DMS 273 (cell line): ENCODE measurements around the gene PCGF5.
"Not testable (repeated sequence)": the region's sequence is repeated elsewhere in the genome, so short reads cannot be mapped to it uniquely, and the experiment has no call there.

Experiments used
- DNase-seq: peaks from one replicate; lab custom pipeline; 2025; ENCODE audit not compliant: unreplicated experiment; lab: John Stamatoyannopoulos, UW

Gene PCGF5

DNA sequence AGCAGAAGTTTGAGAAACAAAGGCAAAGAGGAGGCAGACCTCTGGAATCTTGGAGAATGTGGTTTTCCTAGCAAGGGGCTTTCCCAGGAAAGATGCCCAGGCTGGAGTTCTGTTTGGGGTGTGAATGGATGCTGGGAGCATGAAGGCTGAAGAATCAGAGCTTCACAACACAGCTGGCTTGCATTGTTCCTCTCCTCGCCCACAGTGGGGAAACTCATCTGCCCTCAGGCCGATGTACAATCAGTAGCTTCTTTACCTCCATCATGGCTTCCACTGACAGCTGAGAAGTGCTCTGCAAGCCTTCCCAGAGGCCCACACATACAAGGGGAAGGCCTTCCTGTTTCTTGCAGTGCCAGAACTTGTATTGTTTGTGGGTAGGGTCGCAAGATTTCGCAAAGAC is 98.9 kb downstream of the PCGF5 start:
- no peak for DNase-seq

DNA sequence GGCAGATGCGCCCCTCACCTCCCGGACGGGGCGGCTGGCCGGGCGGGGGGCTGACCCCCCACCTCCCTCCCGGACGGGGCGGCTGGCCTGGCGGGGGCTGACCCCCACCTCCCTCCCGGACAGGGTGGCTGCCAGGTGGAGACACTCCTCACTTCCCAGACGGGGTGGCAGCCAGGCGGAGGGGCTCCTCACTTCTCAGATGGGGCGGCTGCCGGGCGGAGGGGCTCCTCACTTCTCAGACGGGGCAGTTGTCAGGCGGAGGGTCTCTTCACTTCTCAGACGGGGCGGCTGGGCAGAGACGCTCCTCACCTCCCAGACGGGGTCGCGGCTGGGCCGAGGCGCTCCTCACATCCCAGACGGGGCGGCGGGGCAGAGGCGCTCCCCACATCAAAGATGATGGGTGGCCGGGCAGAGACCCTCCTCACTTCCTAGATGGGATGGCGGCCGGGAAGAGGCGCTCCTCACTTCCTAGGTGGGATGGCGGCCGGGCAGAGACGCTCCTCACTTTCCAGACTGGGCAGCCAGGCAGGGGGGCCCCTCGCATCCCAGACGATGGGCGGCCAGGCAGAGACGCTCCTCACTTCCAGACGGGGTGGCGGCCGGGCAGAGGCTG is 102.9 kb downstream of the PCGF5 start:
- not testable (repeated sequence) for DNase-seq

DNA sequence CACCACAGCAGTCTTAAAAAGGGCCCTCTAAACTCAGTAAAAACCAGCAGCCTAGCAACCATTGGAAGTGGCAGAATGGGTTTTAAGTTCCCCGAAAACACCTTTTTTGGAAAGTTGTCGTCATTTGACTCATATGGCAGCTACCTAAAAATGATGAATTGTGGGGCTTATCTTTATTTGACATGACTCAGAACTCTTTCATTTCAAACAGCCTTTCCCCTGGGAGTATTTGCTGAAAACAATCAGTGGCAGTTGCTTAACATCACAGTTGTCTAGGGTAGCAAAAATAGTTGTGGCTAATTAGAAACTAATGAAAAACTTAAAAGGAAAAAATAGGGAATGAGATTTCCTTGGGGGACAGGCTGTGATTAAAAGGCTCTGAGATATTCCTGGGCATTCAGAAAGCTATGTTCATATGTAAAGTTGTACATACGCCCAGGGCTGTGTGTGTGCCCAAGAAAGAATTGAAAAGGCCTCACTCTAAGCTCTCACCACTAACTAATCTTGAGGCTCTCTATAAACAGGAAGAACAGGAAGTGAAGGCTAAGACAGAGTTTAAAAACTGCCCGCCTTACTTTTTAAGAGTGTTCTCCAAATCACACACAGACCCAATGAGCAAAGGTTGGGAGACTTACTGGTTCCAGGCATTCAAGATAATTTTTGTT is 108.0 kb downstream of the PCGF5 start:
- no peak for DNase-seq
